CD4-positive, alpha-beta T cell treated with Interleukin-6 for 4 hours (primary cell): ENCODE results near the gene AP4E1.
"Not testable (repeated sequence)": the region's sequence is repeated elsewhere in the genome, so short reads cannot be mapped to it uniquely, and the experiment has no call there.

Experiments used
- DNase-seq: peaks from one replicate; pipeline ENCODE4 v3.0.0-alpha.2; 2020; ENCODE audit warnings: mixed read lengths

The AP4E1 gene

GRCh38 chr15:50953302-50953701 lies 44.8 kb downstream of the AP4E1 start:
- no peak for DNase-seq

- not testable (repeated sequence) for DNase-seq
These were observed 46.4 kb downstream of the AP4E1 start for GRCh38 chr15:50954837-50955236.

- DNase-seq: no peak
These were observed 51.2 kb downstream of the AP4E1 start for GRCh38 chr15:50959717-50960116.

- DNase-seq: no peak
These were observed 55.6 kb downstream of the AP4E1 start for GRCh38 chr15:50964075-50964474.

- DNase-seq: no peak
These were observed 59.9 kb downstream of the AP4E1 start for GRCh38 chr15:50968353-50968752.

- no peak for DNase-seq
These were observed 62.0 kb downstream of the AP4E1 start for GRCh38 chr15:50970524-50970923.

GRCh38 chr15:50971115-50971514 lies 62.6 kb downstream of the AP4E1 start:
- no peak for DNase-seq

GRCh38 chr15:50971542-50971941 lies 63.1 kb downstream of the AP4E1 start:
- DNase-seq: no peak

- no peak for DNase-seq
These were observed 65.1 kb downstream of the AP4E1 start for GRCh38 chr15:50973605-50974004.

- DNase-seq: no peak
These were observed 68.7 kb downstream of the AP4E1 start for GRCh38 chr15:50977162-50977561.

- DNase-seq: no peak
These were observed 70.1 kb downstream of the AP4E1 start for GRCh38 chr15:50978580-50978979.

- no peak for DNase-seq
These were observed 70.6 kb downstream of the AP4E1 start for GRCh38 chr15:50979041-50979440.

GRCh38 chr15:50993598-50993997 lies 85.1 kb downstream of the AP4E1 start:
- no peak for DNase-seq

GRCh38 chr15:50996641-50997040 lies 88.2 kb downstream of the AP4E1 start:
- no peak for DNase-seq

GRCh38 chr15:50997371-50998051 lies 89.0 kb downstream of the AP4E1 start:
- DNase-seq: no peak

- DNase-seq: no peak
These were observed 95.6 kb downstream of the AP4E1 start for GRCh38 chr15:51004103-51004551.

GRCh38 chr15:51006336-51006985 lies 98.0 kb downstream of the AP4E1 start:
- no peak for DNase-seq

- DNase-seq: no peak
These were observed 98.7 kb downstream of the AP4E1 start for GRCh38 chr15:51007131-51007666.

- DNase-seq: no peak
These were observed 102.7 kb downstream of the AP4E1 start for GRCh38 chr15:51011212-51011611.

GRCh38 chr15:51016615-51017014 lies 108.1 kb downstream of the AP4E1 start:
- DNase-seq: no peak

GRCh38 chr15:51022206-51022605 lies 113.7 kb downstream of the AP4E1 start:
- DNase-seq: no peak

GRCh38 chr15:51023499-51023898 lies 115.0 kb downstream of the AP4E1 start:
- no peak for DNase-seq

- no peak for DNase-seq
These were observed 116.4 kb downstream of the AP4E1 start for GRCh38 chr15:51024735-51025453.

- DNase-seq: no peak
These were observed 117.0 kb downstream of the AP4E1 start for GRCh38 chr15:51025454-51025846.
